ENCODE measurements around the gene TRIM3.

DNA sequence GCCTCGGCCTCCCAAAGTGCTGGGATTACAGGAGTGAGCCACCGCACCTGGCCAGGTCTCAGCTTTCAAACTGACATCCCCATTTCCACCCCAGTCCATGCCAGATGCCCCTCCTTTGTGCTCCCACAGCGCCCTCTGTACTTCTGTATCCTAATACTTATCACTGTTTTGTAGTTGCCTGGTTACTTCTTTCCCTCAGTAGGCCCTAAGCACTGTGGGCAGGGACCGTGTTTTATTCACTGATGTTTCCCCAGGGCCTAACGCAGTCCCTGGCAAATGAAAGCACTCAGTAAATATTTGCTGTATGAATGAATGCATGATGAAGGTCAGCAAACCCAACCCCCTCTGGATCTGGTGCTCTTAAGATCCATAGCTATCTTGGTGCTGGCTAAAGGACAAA is 2.2 kb upstream of the TRIM3 start:
- TF ChIP-seq REST (IDR thresholded peaks at IDR 0.05; ENCODE audit: insufficient read depth in 1 of 2, low read depth in 2 of 2, low read length in 2 of 2) (no peak), TAF1 (IDR thresholded peaks at IDR 0.05; ENCODE audit: borderline replicate concordance, insufficient read depth, low read length) (no peak), FOXP2 (optimal IDR thresholded peaks at IDR 0.05; ENCODE audit: borderline replicate concordance, extremely low read depth, extremely low read length, insufficient read depth) (no peak), POLR2AphosphoS5 (IDR thresholded peaks at IDR 0.05; ENCODE audit: low read depth, low read length) (no peak), SIN3A (IDR thresholded peaks at IDR 0.05; ENCODE audit: borderline replicate concordance, insufficient read depth, low read length) (no peak)
